AG08396 (cell line): Measurements from ENCODE around the gene FXYD2.
"Not testable (repeated sequence)": the region's sequence is repeated elsewhere in the genome, so short reads cannot be mapped to it uniquely, and the experiment has no call there.

ENCODE experiments used
- DNase-seq: peaks from one replicate; pipeline ENCODE4 v3.0.0; 2012; ENCODE audit warnings: low spot score, mixed read lengths

FXYD2 gene

DNA sequence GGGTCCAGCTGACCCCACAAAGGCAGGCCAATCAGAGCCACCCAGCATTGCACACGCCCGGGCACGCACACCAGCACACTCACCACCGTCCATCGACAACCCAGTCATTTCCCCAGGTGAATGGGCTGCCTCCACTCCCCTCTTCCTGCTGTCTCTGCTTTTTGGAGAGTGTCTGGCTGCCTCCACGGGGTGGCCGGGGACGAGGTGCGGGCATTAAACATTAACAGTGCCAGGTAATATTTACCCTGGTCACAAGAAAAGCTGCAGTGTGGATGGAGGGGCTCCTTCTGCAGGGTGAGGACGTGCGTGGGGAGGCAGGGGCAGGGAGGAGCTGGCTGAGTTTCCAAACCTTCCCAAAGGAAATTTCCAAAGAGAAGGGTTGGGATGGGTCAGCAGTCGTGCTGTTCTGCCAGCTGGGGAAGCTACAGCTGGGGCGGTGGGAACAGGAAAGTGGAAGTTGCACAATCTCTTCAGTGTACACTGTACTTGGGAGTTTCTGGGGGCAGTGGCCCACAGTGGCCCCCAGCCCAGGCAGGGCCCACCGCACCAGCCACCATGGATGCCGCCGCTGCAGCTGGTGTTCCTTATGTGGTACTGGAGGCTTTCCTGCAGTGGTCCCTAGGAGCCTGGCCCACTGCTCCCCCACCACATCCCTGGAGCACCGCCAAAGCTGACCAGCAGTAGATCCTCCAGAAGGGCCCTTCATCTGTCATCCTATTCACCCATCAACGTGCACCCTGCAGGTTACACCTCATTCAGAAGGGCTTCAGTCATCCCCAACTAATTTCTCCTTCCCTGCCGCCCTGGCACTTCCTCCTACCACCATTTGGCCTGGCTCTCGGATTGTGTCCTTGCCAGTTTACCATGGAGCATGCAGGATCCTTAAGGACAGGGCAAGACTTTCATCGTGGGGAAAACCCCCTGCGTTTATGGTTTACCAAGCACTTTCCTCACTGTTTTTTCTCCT is at the start of gene FXYD2:
TSS of gene FXYD2 (minus strand) at position 174 of the 967 bp plus-strand sequence. CDS start at position 108, 66 bp downstream.
- no peak for DNase-seq

- DNase-seq, result no peak
Measured at GRCh38 chr11:117873828-117874125, 49.2 kb upstream of the FXYD2 start.

DNA sequence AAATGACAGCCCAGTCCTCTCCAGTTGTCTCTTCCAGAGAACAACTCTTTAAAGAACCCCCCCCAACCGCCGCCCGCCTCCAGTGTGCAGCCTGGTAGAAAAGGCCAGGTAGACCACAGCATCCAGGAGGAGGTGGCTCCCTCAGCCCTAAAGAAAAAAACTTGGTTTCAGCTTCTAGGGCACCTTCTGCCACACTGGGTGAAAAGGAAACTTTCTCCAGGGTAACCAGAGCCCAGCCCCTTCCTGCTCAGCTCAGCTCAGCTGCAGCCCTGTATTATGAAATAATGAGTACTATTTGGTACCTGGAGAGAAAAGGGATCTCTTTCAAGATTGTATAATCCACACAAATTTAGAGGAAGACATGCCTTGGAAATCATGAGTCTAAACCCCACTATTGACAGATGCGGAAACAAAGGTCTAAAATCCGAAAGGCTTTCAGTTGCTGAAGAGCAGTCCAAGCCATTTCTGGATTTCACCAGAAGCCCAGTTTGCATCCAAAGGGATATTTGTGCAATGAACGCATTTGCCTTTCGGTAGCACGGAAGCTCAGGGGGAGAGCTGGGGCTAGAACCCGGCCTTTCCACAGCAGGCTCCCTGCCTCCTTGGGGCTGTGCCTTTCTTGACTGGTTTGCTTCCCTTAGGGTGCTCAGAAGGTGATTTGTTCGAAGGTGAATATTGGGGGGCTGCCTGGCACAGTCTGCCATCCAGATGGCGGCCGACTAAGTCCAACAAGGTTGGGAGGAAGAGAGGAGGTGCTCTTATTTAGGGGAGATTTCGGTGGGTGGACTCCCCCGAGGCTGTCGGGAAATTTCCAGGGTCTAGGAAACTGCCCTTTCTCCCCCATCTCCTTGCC is 48.7 kb upstream of the FXYD2 start:
- no peak for DNase-seq

GRCh38 chr11:117872420-117872961 is 47.9 kb upstream of the FXYD2 start:
- DNase-seq, result no peak

- no peak for DNase-seq
Measured at GRCh38 chr11:117871784-117872183, 47.2 kb upstream of the FXYD2 start.

- no peak for DNase-seq
Measured at GRCh38 chr11:117871160-117871559, 46.6 kb upstream of the FXYD2 start.

GRCh38 chr11:117870103-117870952 is 45.8 kb upstream of the FXYD2 start:
- DNase-seq, result no peak

- no peak for DNase-seq
Measured at GRCh38 chr11:117869604-117870003, 45.1 kb upstream of the FXYD2 start.

DNA sequence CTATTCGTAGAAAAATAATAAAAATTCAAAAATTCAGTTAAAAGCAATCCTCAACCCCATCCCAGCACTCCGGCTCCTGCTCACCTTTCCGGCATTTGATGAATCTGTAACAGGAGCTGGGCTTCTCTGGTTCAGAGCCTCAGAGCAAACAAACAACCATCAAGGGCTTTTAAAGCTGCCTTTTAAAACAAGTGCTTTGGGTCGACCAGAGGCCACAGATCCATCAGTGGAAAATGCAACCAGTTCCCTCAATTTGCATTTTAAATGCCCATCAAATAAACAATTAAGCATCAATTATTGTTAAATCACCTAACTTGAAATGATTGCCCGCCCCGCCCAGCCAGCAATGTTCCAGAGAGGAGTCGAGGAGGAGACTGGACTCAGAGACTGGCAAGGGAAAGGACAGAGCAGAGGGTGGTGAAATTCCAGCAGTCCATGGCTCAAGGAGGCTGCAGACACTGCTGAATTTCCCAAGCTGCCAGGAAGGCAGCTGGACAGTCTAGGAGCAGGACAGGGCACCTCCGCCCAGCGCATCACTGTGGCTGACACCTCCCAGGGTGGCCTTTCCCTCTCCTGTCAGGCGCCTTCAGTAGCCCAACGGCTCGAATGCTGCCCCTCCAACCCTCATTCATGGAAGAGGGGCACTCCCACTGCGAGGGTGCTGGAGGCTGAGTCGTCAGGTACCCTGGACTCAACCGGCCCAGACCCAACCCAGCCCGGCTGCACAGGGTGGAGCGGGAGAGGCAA is 44.4 kb upstream of the FXYD2 start:
- no peak for DNase-seq

DNA sequence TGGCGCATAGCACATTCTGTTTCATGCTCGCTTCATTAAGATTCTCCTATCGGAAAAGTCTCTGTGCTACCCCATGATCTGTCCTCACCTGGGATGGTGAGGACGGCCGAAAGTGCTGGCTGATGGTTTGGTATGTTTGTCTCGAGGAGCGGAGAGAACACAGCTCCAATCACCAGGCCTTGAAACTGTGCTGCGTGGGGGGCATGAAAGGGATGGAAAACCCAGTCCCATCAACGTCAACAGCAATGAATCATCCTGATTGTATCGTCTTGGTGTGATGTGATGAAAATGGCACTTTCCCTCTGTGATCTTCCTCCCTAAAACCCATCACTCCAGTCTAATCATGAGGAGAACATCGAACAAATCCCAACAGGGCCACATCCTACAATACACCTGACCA is 43.5 kb upstream of the FXYD2 start:
- no peak for DNase-seq

DNA sequence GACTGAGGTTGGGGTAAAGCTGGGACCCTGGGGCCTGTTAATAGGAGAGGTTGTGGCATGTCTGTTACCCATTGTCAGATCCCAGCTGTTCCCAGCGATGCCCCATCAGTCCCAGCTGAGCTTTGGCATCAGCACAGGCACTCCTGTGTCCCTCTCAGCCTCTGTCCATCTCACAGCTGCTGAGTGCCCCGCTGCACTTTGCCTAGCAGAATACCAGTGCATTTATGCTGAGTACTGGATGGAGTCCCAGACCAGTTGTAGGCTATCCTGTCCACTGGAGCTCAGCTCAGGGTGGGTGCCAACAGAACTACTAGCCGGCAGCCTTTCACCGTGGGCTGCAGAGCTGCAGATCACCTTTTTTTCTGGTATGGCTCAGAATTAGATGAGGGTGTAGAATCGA is 42.0 kb upstream of the FXYD2 start:
- no peak for DNase-seq

DNA sequence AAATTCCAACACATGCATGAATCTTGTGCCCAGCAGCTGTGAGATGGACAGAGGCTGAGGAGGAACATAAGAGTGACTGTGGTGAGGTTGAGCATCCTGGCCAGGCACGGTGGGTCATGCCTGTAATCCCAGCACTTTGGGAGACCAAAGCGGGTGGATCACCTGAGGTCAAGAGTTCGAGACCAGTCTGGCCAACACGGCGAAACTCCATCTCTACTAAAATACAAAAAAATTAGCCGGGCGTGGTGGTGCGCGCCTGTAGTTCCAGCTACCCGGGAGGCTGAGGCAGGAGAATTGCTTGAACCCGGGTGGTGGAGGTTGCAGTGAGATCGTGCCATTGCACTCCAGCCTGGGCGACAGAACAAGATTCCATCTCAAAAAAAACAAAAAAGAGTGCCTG is 41.0 kb upstream of the FXYD2 start:
- not testable (repeated sequence) for DNase-seq

- DNase-seq, result no peak
Measured at GRCh38 chr11:117863383-117863782, 38.8 kb upstream of the FXYD2 start.

- no peak for DNase-seq
Measured at GRCh38 chr11:117862753-117863152, 38.2 kb upstream of the FXYD2 start.

DNA sequence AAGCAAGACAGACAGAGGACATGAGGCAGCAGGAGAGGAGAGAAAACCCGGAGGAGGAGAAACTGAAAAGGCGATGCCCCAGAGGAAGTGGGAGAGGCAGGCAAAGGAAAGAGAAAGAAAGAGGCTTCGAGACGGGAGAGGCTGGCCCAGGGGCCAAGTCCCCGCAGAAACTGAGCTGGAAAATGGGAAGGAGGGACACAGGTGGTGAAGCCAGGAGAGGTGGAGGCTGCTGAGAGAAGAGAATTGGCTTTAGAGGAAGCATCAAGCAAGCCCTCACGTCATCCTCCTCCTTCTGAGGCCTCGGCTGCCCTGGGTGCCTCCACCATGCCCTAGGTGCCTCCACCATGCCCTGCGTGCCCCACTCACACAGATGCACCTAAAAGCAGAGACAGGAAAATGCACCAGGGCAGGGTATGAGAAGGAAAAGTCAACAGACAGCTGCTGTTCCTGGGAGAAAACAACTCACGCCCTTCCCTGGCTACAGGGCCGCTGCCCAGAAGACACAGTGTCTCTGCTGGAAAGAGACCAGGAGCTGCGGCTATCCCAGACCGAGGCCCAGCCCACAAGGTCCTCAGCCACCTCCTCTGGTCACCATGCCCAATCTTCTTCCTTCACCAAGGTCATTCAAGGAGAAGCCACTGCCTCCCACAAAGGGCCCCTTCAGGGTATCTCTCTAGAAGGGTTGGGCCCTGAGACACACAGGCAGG is 37.6 kb upstream of the FXYD2 start:
- no peak for DNase-seq

DNA sequence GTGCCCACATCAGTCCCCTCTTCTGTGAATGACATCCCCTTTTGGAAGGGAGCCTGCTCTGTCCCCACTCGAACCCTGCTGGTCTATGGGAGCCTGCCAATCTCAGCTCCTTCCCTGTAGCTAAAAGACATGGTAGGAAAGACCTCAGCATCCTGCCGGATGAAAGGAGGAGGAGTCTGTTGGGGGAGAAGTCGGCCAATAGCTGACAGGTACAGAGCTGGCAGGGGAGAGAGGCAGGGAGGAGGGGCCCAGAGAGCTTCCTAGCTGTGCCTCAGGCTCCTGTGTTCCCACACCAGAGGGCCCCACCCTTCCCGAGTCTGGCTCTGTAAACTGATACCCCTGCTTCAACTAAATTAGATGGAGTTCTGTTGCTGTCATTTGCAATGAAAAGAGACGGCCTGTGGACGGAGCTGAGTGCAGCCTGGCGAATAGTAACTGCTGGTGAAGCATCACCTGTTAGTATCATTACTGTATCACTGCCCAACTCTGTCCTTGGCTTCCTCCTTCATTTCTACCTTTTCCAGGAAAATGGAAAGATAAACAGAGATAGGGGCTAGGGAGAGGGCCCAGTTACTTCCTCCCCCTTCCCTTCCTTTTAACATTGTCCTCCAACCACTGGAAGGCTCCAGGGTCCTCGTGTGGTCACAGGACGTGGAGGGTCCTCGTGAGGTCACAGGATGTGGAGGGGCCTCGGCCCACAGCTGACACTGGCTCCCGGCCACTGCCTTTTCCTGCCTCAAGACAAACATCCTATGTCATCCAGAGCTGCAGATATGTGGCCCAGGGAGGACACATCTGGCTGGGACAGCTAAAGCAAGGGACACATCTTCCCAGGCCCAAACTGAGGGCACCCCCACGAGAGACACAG is 36.8 kb upstream of the FXYD2 start:
- no peak for DNase-seq

- DNase-seq, result no peak
Measured at GRCh38 chr11:117860139-117860538, 35.6 kb upstream of the FXYD2 start.

- DNase-seq, result no peak
Measured at GRCh38 chr11:117859488-117860112, 35.1 kb upstream of the FXYD2 start.

DNA sequence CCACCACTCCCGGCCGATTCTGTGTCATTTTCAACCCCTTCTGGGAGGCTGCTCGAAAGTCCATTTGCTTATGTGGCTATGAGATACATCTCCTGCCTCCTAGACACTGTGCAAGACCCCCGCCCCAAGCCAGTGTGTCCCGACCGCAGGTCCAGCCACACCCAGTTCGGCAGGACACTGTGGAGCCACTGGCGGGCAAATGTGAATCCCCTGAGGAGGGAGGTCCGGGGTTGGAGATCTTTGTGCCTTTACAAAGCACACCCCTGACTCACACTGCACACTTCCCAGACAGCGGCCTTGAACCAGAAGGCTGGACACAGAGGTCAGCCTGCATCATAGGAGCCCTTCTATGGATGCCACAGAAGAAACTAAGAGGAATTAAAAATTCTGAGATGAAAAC is 34.5 kb upstream of the FXYD2 start:
- no peak for DNase-seq
